ENCODE measurements around the gene HSPA12B.
A peak's percentile ranks its signal among the peaks of the same experiment; 100 is the strongest.

The HSPA12B gene

GRCh38 chr20:3766422-3767109 is 34.1 kb downstream of the HSPA12B start:
- H3K27ac ChIP-seq = no peak overlapping the region
- TF ChIP-seq, protein P1, sequence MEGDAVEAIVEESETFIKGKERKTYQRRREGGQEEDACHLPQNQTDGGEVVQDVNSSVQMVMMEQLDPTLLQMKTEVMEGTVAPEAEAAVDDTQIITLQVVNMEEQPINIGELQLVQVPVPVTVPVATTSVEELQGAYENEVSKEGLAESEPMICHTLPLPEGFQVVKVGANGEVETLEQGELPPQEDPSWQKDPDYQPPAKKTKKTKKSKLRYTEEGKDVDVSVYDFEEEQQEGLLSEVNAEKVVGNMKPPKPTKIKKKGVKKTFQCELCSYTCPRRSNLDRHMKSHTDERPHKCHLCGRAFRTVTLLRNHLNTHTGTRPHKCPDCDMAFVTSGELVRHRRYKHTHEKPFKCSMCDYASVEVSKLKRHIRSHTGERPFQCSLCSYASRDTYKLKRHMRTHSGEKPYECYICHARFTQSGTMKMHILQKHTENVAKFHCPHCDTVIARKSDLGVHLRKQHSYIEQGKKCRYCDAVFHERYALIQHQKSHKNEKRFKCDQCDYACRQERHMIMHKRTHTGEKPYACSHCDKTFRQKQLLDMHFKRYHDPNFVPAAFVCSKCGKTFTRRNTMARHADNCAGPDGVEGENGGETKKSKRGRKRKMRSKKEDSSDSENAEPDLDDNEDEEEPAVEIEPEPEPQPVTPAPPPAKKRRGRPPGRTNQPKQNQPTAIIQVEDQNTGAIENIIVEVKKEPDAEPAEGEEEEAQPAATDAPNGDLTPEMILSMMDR (IDR thresholded peaks at IDR 0.05) = no peak
- no peak for TF ChIP-seq ZFX (IDR thresholded peaks at IDR 0.05; ENCODE audit: borderline replicate concordance)

DNA sequence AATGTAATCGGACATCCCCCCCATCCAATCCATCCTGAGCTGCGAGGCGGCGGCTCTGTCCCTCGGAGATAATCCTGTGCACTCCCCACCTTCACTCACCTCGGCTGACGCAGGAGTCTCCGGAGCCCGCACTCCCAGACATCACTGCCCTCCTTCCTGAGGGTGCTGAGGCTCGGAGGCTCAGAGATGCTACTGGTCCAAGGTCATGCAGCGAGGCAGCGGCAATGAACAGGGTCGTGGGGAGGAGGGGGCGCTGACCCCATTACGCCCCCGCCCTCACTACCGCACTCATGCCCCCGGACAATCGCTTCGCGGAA is 34.6 kb downstream of the HSPA12B start:
- TF ChIP-seq, protein P1 (IDR thresholded peaks at IDR 0.05) = no peak
- no peak for TF ChIP-seq ZFX (IDR thresholded peaks at IDR 0.05; ENCODE audit: borderline replicate concordance)
- H3K27ac ChIP-seq = peak overlapping the region; percentile 83; the same call in 1 of the 2 replicates

GRCh38 chr20:3767427-3768341 is 35.2 kb downstream of the HSPA12B start, which contains the start of gene ADISSP:
Gene ADISSP (minus strand): TSS chr20:3767753. CDS start chr20:3760100, 7,653 bp downstream.
- TF ChIP-seq ZFX (IDR thresholded peaks at IDR 0.05; ENCODE audit: borderline replicate concordance) = no peak
- TF ChIP-seq, protein P1 (IDR thresholded peaks at IDR 0.05) = no peak
- peak within 1 kb of the TSS; percentile 83 for H3K27ac ChIP-seq

DNA sequence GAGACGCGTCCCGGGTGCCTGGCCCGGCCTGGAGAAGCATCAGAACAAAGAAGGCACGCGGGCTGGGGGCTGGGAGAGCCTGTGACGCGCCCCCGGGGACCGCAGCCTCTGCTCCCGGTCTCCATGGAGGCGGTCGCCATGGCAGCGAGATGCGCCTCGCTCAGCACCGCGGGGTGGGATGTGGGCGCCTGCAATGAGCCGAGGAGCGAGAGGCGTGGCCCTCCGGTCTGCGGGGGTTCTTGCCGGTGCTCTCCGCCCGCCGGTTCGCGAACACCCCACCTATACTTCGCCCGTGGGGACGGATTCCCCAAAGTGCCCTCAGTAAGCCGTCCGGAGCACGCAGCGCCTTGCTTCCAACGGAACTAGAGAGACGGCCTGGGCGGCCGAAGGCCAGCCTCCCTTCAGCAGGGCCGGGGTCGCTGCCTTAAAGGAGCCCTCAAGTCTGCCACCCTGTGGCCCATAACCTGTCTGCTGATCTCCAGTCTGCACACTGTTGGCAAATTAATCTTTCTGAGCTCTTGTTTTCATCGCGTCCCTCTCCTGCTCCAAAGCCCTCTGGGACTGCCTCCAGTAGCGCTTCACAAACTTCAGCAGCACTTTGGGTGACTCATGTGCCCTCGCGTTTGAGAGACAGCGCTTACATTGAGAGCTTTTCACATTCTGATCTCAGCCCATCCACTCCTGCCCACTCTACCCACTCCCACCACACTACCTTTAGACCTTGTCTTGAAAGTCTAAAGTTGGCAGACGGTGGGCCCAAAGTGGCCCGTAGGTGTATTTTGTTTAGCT is 36.1 kb downstream of the HSPA12B start:
- peak overlapping the region; percentile 83 for H3K27ac ChIP-seq
- no peak for TF ChIP-seq ZFX (IDR thresholded peaks at IDR 0.05; ENCODE audit: borderline replicate concordance)
- TF ChIP-seq, protein P1 (IDR thresholded peaks at IDR 0.05) = peak; percentile 38; the same call in 1 of the 2 replicates

- TF ChIP-seq ZFX (IDR thresholded peaks at IDR 0.05; ENCODE audit: borderline replicate concordance) = no peak
- TF ChIP-seq, protein P1 (IDR thresholded peaks at IDR 0.05) = no peak
- H3K27ac ChIP-seq = no peak overlapping the region
Measured at GRCh38 chr20:3771552-3772058, 39.1 kb downstream of the HSPA12B start.

DNA sequence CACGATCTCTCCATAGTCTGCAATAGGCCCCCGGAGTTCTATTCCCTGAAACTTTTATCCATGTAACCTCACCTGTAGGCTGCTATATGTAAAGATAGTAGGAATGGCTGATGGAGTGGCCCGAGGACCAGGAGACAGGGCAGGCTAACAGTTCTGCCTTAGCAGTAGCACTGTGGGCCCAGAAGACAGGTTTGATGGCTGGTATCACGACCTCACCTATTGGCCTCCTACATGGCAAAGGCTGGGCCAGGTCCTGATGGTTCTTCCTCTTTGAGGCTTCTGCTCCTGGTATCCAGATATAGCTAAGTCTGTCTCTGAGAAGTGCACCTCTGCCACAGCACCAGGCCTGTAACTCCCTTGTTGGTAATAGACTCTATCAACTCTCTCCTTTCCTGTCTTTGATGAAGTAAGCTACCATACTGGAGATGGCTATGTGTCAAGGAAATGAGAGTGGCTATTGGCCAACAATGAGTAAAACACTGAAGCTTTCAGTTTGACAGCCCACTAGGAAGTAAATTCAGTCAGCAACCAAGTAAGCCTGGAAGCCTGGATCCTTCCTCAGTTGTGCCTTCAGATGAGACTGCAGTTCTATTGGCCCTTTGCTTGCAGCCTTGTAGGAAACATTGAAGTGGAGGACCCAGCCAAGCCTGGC is 43.1 kb downstream of the HSPA12B start:
- H3K27ac ChIP-seq = no peak overlapping the region
- TF ChIP-seq, protein P1 (IDR thresholded peaks at IDR 0.05) = no peak
- no peak for TF ChIP-seq ZFX (IDR thresholded peaks at IDR 0.05; ENCODE audit: borderline replicate concordance)

Measured in 22Rv1 (cell line).